Trophoblast cell (in vitro differentiated cells and primary cell): ENCODE measurements around the gene SERPINA4.

ENCODE experiments used
- DNase-seq, 2 donors: peaks; one replicate each; pipeline ENCODE4 v3.0.0-alpha.2; 2016
- H2AFZ ChIP-seq: 2 replicates; pipeline ENCODE4 v1.6.1; 2013; ENCODE audit warnings: low read length, moderate library complexity, mild to moderate bottlenecking; ENCODE audit not compliant: insufficient read depth, poor library complexity
- H2AK5ac ChIP-seq: 2 replicates; pipeline ENCODE4 v1.6.1; 2013; ENCODE audit warnings: mild to moderate bottlenecking, low read length
- H2BK120ac ChIP-seq: 2 replicates; pipeline ENCODE4 v1.6.1; 2013; ENCODE audit warnings: low read length, mild to moderate bottlenecking, moderate library complexity; ENCODE audit not compliant: insufficient read depth, poor library complexity
- H2BK12ac ChIP-seq: 2 replicates; pipeline ENCODE4 v1.6.1; 2013; ENCODE audit warnings: mild to moderate bottlenecking, low read length, moderate library complexity
- H2BK5ac ChIP-seq: 2 replicates; pipeline ENCODE4 v1.6.1; 2013; ENCODE audit warnings: low read length, low read depth, moderate library complexity, mild to moderate bottlenecking; ENCODE audit not compliant: poor library complexity
- H3K14ac ChIP-seq: 2 replicates; pipeline ENCODE4 v1.6.1; 2013; ENCODE audit warnings: mild to moderate bottlenecking, low read length
- H3K18ac ChIP-seq: 2 replicates; pipeline ENCODE4 v1.6.1; 2013; ENCODE audit warnings: mild to moderate bottlenecking, low read length
- H3K23ac ChIP-seq: 2 replicates; pipeline ENCODE4 v1.6.1; 2013; ENCODE audit warnings: low read length
- H3K27ac ChIP-seq: 2 replicates; pipeline ENCODE4 v1.5.1; 2013; ENCODE audit warnings: low read depth, mild to moderate bottlenecking, inconsistent platforms, low read length, moderate library complexity
- H3K27me3 ChIP-seq: 2 replicates; pipeline ENCODE4 v1.6.1; 2013; ENCODE audit warnings: inconsistent platforms, mild to moderate bottlenecking, low read length, moderate library complexity; ENCODE audit not compliant: insufficient read depth
- H3K36me3 ChIP-seq, 2 experiments: 1 replicate in 1 of 2; 2 replicates in 1 of 2; pipeline ENCODE4 v1.6.1; 2013; ENCODE audit warnings: low read length in 2 of 2, mild to moderate bottlenecking in 2 of 2, moderate library complexity in 1 of 2; ENCODE audit not compliant: insufficient read depth in 2 of 2, control insufficient read depth in 1 of 2
- H3K4ac ChIP-seq: 2 replicates; pipeline ENCODE4 v1.6.1; 2013; ENCODE audit warnings: low read depth, mild to moderate bottlenecking, low read length, moderate library complexity
- H3K4me1 ChIP-seq, 2 experiments: 1 replicate in 1 of 2; 2 replicates in 1 of 2; pipeline ENCODE4 v1.6.1; 2013; ENCODE audit warnings: low read length in 2 of 2, mild to moderate bottlenecking in 2 of 2, moderate library complexity in 1 of 2; ENCODE audit not compliant: insufficient read depth in 2 of 2, control insufficient read depth in 1 of 2
- H3K4me2 ChIP-seq: 2 replicates; pipeline ENCODE4 v1.6.1; 2013; ENCODE audit warnings: inconsistent platforms, mild to moderate bottlenecking, low read length, moderate library complexity
- H3K4me3 ChIP-seq: 2 replicates; pipeline ENCODE4 v1.5.1; 2013; ENCODE audit warnings: mild to moderate bottlenecking, low read depth, low read length, inconsistent platforms
- H3K79me1 ChIP-seq: one replicate; pipeline ENCODE4 v1.6.1; 2013; ENCODE audit warnings: low read length
- H3K79me2 ChIP-seq: 2 replicates; pipeline ENCODE4 v1.6.1; 2013; ENCODE audit warnings: low read length, mild to moderate bottlenecking; ENCODE audit not compliant: control insufficient read depth, insufficient read depth, poor library complexity
- H3K9ac ChIP-seq: 2 replicates; pipeline ENCODE4 v1.6.1; 2013; ENCODE audit warnings: mild to moderate bottlenecking, low read length
- H3K9me3 ChIP-seq: 2 replicates; pipeline ENCODE4 v1.6.1; 2013; ENCODE audit warnings: low read depth, mild to moderate bottlenecking, control low read depth, inconsistent platforms, low read length; ENCODE audit not compliant: insufficient read depth
- H4K12ac ChIP-seq: 2 replicates; pipeline ENCODE4 v1.6.1; 2013; ENCODE audit warnings: low read depth, mild to moderate bottlenecking, low read length, moderate library complexity
- H4K8ac ChIP-seq: 2 replicates; pipeline ENCODE4 v1.6.1; 2013; ENCODE audit warnings: low read depth, mild to moderate bottlenecking, low read length, moderate library complexity
- H4K91ac ChIP-seq: one replicate; pipeline ENCODE4 v1.6.1; 2013; ENCODE audit warnings: low read depth, mild to moderate bottlenecking, low read length, moderate library complexity
- WGBS: extraction: QIAGEN DNeasy Blood & Tissue Kit; methylation state at CpG from one replicate; pipeline ENCODE4 v1.1.7; 2013; ENCODE audit warnings: missing lambda C conversion rate; ENCODE audit not compliant: insufficient read length, insufficient coverage; ENCODE audit errors: extremely low coverage; 5-methylcytosine and 5-hydroxymethylcytosine counted together

Gene SERPINA4

GRCh38 chr14:94541234-94541975, 19.8 kb upstream of the SERPINA4 start:
- no peak overlapping the region for H3K14ac ChIP-seq
- H3K18ac ChIP-seq, result no peak overlapping the region
- H4K12ac ChIP-seq, result no peak overlapping the region
- peak in 1 of 2 donors; percentile 12 for DNase-seq
- no peaks in the 10 kb centered on the region for H3K79me2 ChIP-seq
- no peak overlapping the region for H2BK5ac ChIP-seq
- no peak overlapping the region for H2BK12ac ChIP-seq
- H3K9me3 ChIP-seq, result no peaks in the 10 kb centered on the region
- H4K91ac ChIP-seq, result no peak overlapping the region
- H2BK120ac ChIP-seq, result no peak overlapping the region
- no peaks in the 10 kb centered on the region for H3K27me3 ChIP-seq
- no peak overlapping the region for H3K9ac ChIP-seq
- no CpG with 5 or more reads among the region's 9 CpGs for WGBS
- no peak overlapping the region for H3K4ac ChIP-seq
- no peak overlapping the region for H3K4me3 ChIP-seq
- H3K23ac ChIP-seq, result no peak overlapping the region
- no peaks in the 10 kb centered on the region for H3K36me3 ChIP-seq
- H3K79me1 ChIP-seq, result no peaks in the 10 kb centered on the region
- no peaks in the 10 kb centered on the region for H3K4me1 ChIP-seq
- no peak overlapping the region for H4K8ac ChIP-seq
- no peak overlapping the region for H2AK5ac ChIP-seq
- H3K4me2 ChIP-seq, result no peak overlapping the region
- H3K27ac ChIP-seq, result no peak overlapping the region
- no peak overlapping the region for H2AFZ ChIP-seq

GRCh38 chr14:94542111-94542810, 19.0 kb upstream of the SERPINA4 start:
- peak; percentile 64 to 70 for DNase-seq
- Histone ChIP-seq H3K18ac (no peak overlapping the region), H3K9me3 (no peaks in the 10 kb centered on the region), H4K91ac (no peak overlapping the region), H3K9ac (no peak overlapping the region), H3K79me2 (no peaks in the 10 kb centered on the region), H3K4me2 (no peak overlapping the region), H3K23ac (no peak overlapping the region), H3K36me3 (no peaks in the 10 kb centered on the region), H3K27me3 (no peaks in the 10 kb centered on the region), H2AFZ (no peak overlapping the region), H2BK5ac (no peak overlapping the region), H4K12ac (no peak overlapping the region), H3K27ac (no peak overlapping the region), H3K4me1 (no peaks in the 10 kb centered on the region), H3K79me1 (no peaks in the 10 kb centered on the region), H4K8ac (no peak overlapping the region), H3K4me3 (no peak overlapping the region), H2AK5ac (no peak overlapping the region), H3K4ac (no peak overlapping the region), H3K14ac (no peak overlapping the region), H2BK120ac (no peak overlapping the region), H2BK12ac (no peak overlapping the region)
- WGBS, result no CpG with 5 or more reads among the region's 12 CpGs

GRCh38 chr14:94542811-94543440, 18.3 kb upstream of the SERPINA4 start:
- Histone ChIP-seq H3K4me2 (no peak overlapping the region), H3K23ac (no peak overlapping the region), H2BK120ac (no peak overlapping the region), H4K12ac (no peak overlapping the region), H3K79me1 (no peaks in the 10 kb centered on the region), H3K18ac (no peak overlapping the region), H4K8ac (no peak overlapping the region), H3K9ac (no peak overlapping the region), H3K14ac (no peak overlapping the region), H3K36me3 (no peaks in the 10 kb centered on the region), H3K4me1 (no peaks in the 10 kb centered on the region), H3K27me3 (no peaks in the 10 kb centered on the region), H3K4ac (no peak overlapping the region), H3K4me3 (no peak overlapping the region), H2BK12ac (no peak overlapping the region), H2BK5ac (no peak overlapping the region), H4K91ac (no peak overlapping the region), H3K9me3 (no peaks in the 10 kb centered on the region), H2AFZ (no peak overlapping the region), H3K27ac (no peak overlapping the region), H3K79me2 (no peaks in the 10 kb centered on the region), H2AK5ac (no peak overlapping the region)
- WGBS, result no CpG with 5 or more reads among the region's 9 CpGs
- peak; percentile 59 to 76 for DNase-seq

GRCh38 chr14:94543449-94544124, 17.7 kb upstream of the SERPINA4 start:
- H3K4me3 ChIP-seq, result no peak overlapping the region
- no peaks in the 10 kb centered on the region for H3K27me3 ChIP-seq
- DNase-seq, result peak; percentile 92 to 93
- no peaks in the 10 kb centered on the region for H3K36me3 ChIP-seq
- no peak overlapping the region for H4K8ac ChIP-seq
- no peaks in the 10 kb centered on the region for H3K9me3 ChIP-seq
- H4K12ac ChIP-seq, result no peak overlapping the region
- H3K4ac ChIP-seq, result no peak overlapping the region
- H2BK5ac ChIP-seq, result no peak overlapping the region
- H2BK120ac ChIP-seq, result no peak overlapping the region
- H3K4me1 ChIP-seq, result no peaks in the 10 kb centered on the region
- no peak overlapping the region for H3K27ac ChIP-seq
- H2BK12ac ChIP-seq, result no peak overlapping the region
- H2AFZ ChIP-seq, result no peak overlapping the region
- no peaks in the 10 kb centered on the region for H3K79me1 ChIP-seq
- no peak overlapping the region for H3K4me2 ChIP-seq
- no peak overlapping the region for H4K91ac ChIP-seq
- WGBS, result no CpG with 5 or more reads among the region's 15 CpGs
- H2AK5ac ChIP-seq, result no peak overlapping the region
- no peak overlapping the region for H3K9ac ChIP-seq
- H3K14ac ChIP-seq, result no peak overlapping the region
- no peaks in the 10 kb centered on the region for H3K79me2 ChIP-seq
- no peak overlapping the region for H3K18ac ChIP-seq
- H3K23ac ChIP-seq, result no peak overlapping the region
